GM23248 (cell line): ENCODE data around the gene IL2RA.

ENCODE experiments used
- EZH2 ChIP-seq: fragments of 200-600 bp; sonication (generic); IDR thresholded peaks from 2 replicates; pipeline ENCODE4 v1.6.1; 2018; ENCODE audit warnings: antibody characterized with exemption, mild to moderate bottlenecking; ENCODE audit not compliant: insufficient read depth, poor library complexity, severe bottlenecking
- EZH2phosphoT487 ChIP-seq: fragments of 200-600 bp; sonication (generic); IDR thresholded peaks from 2 replicates; pipeline ENCODE4 v1.6.1; 2018; ENCODE audit warnings: antibody characterized with exemption, moderate library complexity, mild to moderate bottlenecking, low read depth; ENCODE audit not compliant: insufficient read depth

GRCh38 chr10:5975641-5976473 is 86.3 kb downstream of the IL2RA start:
- TF ChIP-seq EZH2 (no peak), EZH2phosphoT487 (no peak)
